Stimulated activated CD4-positive, alpha-beta T cell treated with anti-CD3 and anti-CD28 coated beads, TNF-alpha, amount 100 ng/mL, for 48 hours (primary cell): ENCODE results near the gene RNF175.

Experiments used
- DNase-seq, 3 donors: peaks; one replicate each; pipeline ENCODE4 v3.0.0-alpha.2; 2020; ENCODE audit warnings: low read depth in 3 of 3

Gene RNF175

DNA sequence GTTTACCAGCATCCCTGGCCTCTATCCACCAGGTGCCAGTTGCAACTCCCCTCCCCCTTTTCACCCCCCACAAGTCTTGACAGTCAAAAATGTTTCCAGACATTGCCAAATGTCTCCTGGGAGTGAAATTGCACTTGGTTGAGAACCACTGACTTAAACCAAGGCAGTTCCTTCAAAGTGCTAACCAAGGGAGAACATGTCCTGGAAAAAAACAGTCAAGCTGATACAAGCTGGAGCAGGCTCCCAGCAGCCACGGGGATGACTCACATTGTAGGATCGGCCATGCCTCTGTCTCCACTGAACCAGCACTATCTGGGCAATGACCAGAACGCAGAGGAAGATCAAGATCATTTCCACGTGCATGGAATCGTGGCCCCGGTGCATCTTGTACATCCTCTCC lies 11.4 kb downstream of the RNF175 start:
- DNase-seq: no peak

DNA sequence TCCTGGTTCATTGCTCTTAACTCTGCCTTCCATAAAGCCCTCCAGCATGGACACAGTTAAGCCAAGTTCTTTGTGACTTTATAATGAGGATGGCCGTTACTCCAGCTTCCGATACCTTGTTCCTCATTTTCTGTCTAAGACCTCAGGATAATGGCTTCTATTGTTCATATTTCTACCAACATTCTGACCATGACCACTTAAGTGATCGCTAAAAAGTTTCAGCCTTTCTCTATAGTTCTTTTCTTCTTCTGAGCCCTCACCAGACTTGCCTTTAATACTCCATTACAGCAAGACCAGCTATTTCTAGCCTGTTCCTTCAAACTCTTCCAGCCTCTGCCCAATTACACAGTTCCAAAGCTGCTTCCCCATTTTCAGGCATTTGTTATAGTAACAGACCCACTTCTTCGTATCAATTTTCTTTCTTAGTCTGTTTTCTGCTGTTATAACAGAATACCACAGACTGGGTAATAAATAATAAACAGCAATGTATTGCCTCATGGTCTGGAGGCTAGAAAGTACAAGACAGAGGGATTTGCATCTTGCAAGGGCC lies 12.3 kb downstream of the RNF175 start:
- DNase-seq: no peak

GRCh38 chr4:153745651-153746050 lies 14.2 kb downstream of the RNF175 start:
- no peak for DNase-seq

DNA sequence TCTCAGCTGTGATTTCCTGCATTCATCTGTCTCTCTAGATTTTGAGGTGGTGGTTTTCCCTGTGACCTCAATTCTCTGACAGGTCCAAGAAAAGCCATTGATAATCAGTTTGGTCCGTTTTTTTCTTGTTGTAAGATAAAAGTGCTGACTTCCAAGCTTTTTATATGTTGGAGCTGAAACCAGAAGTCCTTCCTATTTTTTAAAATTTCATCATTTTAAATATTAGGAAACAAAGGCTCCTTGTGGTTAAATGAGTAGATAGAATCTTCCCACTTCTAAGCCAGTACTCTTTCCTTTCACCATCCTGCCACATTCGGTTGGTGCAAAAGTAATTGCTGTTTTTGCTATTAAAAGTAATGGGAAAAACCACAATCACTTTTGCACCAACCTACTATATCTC lies 18.3 kb downstream of the RNF175 start:
- no peak for DNase-seq

GRCh38 chr4:153735906-153736461 lies 23.8 kb downstream of the RNF175 start:
- no peak for DNase-seq

- DNase-seq: no peak
Observed at GRCh38 chr4:153733751-153734448, 25.9 kb downstream of the RNF175 start.

GRCh38 chr4:153731239-153731638 lies 28.6 kb downstream of the RNF175 start:
- no peak for DNase-seq

- no peak for DNase-seq
Observed at GRCh38 chr4:153729895-153730294, 29.9 kb downstream of the RNF175 start.

DNA sequence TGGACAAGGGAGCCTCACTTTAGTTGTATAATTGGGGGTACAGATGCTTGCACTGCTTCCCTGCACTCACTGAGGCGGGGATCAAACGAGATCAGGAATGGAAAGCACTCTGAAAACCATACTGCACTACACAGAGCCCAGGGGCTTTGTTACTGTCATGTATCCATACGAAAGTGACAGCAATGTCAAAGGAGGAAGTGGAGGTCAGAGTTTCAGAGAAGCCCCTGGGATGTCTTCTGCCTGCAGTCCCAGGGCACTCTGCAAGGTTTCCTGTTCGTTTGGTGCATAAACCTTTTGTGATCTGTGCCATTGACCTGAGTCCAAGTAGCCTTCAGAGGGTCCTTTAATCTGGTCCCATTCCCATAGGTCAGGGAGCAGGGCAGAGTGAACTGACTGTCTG lies 31.2 kb downstream of the RNF175 start:
- no peak for DNase-seq

- no peak for DNase-seq
Observed at GRCh38 chr4:153728151-153728550, 31.7 kb downstream of the RNF175 start.

DNA sequence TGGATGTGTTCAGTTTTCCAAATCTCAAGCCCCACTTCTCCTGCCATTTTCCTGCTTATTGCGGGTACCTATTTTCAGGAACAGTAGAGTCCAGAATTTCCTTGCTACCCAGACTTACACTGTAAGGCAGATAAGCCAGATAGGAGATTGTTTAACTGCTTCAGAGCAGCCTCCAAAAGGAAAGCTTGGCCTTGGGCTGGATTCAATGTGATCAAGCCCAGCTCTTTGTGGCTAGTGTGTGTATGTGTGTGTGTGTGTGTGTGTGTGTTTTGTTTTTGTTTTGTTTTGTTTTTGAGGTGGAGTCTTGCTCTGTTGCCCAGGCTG lies 34.0 kb downstream of the RNF175 start:
- no peak for DNase-seq

GRCh38 chr4:153725136-153725830 lies 34.5 kb downstream of the RNF175 start:
- DNase-seq: no peak

DNA sequence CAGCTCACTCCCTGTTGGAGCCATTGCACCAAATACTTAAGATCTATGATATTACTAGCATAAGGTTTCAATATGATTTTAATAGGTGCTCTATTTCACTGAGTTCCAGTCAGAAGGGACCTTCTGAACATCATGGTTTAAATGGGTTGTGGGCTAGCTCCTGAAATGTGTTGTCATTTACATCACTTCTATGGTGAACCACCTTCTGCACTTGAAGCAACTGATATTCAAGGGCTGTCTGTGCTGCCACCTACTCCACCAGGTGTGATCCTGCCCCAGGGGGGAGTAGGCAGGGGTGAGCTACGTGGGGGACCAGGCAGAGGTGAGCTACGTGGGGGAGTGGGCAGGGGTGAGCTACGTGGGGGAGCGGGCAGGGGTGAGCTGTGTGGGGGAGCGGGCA lies 35.2 kb downstream of the RNF175 start:
- no peak for DNase-seq

GRCh38 chr4:153722036-153722435 lies 37.8 kb downstream of the RNF175 start:
- no peak for DNase-seq

GRCh38 chr4:153713866-153714646 lies 45.8 kb downstream of the RNF175 start:
- DNase-seq: no peak

DNA sequence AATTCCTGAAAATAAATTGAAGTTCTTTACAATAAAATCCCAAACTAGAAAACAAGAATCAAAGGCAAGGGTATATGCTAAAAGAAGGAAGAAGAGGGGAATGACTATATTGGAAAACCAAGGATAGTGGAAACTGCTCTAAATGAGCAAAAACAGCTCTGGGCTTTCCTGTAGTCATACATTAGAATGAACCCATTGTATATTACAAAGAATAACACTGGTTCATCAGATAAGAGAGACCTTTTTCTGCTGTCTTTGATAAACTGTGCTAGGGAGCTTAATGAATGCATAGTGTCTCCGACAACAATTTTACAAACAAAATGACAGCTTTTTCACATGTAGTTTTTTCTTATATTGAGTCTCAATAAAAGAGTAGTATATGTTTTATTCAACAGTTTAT lies 49.1 kb downstream of the RNF175 start:
- no peak for DNase-seq

- no peak for DNase-seq
Observed at GRCh38 chr4:153706519-153706918, 53.3 kb downstream of the RNF175 start.

DNA sequence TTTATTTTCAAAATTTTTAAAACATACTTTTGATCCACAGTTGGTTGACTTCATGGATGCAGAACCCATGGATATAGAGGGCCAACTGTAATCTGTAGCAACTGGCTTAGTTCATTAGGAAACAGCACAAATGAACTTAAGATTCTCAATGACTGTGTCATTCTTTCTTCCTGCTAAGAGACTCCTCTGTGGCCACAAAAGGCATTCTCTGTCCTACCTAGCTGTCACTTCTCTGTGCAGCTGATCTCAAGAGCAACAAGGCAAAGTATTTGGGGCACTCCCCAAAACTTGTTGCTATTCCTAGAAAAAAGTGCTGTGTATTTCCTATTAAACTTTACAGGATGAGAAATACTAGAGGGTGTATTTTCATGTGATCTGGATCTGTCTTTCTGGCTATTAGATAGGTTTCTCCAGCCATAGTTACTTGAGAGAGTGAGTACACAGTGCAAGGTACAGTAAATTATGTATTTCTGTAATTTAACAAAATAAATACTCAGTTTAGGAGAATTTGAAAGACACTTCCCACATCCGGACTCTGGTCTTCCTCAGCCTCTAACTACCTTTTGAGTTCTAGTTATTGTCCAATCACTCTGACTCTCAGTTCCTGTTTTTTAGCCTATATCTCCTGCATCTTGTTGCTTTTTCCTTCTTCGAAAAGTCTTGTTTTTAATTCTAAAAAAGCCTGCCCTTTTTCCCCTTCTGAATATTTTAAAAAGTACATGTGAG lies 53.9 kb downstream of the RNF175 start:
- no peak for DNase-seq

DNA sequence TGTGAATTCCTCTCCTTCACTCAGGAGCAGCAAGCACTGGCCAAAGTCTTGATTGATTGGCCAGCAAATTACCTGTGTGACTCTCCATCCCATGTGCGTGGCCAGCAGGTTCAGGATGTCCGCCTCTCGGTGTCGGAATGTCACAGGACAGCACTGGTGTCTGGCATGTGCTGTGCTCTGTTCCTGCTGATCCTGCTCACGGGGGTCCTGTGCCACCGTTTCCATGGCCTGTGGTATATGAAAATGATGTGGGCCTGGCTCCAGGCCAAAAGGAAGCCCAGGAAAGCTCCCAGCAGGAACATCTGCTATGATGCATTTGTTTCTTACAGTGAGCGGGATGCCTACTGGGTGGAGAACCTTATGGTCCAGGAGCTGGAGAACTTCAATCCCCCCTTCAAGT lies 55.3 kb downstream of the RNF175 start:
- DNase-seq: no peak

- no peak for DNase-seq
Observed at GRCh38 chr4:153684971-153685371, 74.9 kb downstream of the RNF175 start.

GRCh38 chr4:153684182-153684970 lies 75.4 kb downstream of the RNF175 start, which contains the start of gene TLR2:
TSS of gene TLR2 (plus strand) at chr4:153684280. CDS start at chr4:153702908, 18,628 bp downstream.
- peak; percentile 29 to 41 (median 31) for DNase-seq
